GM12801 (cell line): ENCODE measurements around the gene YPEL4.

Source experiments
- TF ChIP-seq, protein P1 (sequence below): IDR thresholded peaks from one replicate; pipeline ENCODE4 v1.5.1; 2011; ENCODE audit warnings: control low read depth; ENCODE audit not compliant: insufficient read length; ENCODE audit errors: extremely low read depth

The YPEL4 gene

DNA sequence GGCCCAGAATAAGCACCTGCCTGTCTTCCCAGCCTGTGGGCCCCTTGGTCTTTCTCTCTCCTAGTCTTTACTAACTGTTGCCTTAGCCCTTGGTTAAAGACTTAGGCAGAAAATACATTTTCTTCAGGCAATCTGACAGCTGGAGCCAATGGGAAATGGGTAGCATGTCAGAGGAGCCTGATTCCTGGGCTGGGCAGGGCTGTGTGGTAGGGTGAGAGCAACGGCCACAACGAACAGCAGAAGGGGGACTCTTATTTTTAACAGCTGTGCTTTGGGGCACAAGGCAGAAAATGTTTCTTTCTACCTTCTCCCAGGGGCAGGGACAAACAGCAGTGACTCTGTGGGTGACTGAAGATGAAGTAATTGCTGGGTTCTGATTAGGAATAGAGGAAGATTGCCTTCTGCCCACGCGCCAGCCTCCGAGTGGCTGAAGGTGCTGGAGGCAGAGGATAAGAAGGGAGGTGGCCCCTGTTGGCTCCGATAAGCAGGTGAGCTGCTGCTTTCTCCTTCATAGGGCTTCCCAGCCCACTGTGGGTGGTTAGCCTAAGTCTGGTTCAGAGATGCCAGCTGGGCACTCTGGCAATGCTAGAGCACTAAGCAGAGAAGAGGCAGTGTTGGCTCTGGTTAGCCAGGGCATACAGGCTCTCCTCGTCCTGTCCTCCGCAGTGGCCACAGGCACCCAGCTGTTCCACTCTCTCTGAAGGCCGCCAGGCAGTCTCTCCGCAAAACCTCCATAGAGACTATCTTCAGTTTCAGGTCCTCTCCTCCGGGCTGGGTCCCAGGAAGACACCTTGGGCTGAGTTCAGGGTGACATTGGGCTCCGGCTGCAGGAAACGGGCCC lies 1.5 kb downstream of the YPEL4 start:
- TF ChIP-seq, protein P1, sequence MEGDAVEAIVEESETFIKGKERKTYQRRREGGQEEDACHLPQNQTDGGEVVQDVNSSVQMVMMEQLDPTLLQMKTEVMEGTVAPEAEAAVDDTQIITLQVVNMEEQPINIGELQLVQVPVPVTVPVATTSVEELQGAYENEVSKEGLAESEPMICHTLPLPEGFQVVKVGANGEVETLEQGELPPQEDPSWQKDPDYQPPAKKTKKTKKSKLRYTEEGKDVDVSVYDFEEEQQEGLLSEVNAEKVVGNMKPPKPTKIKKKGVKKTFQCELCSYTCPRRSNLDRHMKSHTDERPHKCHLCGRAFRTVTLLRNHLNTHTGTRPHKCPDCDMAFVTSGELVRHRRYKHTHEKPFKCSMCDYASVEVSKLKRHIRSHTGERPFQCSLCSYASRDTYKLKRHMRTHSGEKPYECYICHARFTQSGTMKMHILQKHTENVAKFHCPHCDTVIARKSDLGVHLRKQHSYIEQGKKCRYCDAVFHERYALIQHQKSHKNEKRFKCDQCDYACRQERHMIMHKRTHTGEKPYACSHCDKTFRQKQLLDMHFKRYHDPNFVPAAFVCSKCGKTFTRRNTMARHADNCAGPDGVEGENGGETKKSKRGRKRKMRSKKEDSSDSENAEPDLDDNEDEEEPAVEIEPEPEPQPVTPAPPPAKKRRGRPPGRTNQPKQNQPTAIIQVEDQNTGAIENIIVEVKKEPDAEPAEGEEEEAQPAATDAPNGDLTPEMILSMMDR, result no peak

DNA sequence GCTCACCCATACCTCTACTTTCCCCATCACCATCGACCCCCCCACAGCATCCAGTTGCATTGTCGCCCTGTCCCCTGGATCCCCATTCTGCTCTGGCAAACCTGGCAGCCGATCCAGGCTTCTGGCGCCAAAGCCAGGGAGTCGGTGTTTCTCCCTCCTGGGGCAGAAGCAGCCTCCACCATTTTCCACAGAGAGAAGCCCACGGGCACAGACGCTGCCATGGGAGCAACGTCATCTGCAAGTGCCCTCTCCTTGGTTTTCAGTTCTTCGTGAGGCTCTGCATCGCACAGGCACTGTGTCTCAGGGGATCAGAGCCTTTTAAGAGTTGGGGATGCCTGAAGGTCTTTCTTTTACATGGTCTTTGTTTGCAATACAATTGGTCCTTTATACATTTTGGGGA lies 2.3 kb downstream of the YPEL4 start:
- TF ChIP-seq, protein P1, result no peak

DNA sequence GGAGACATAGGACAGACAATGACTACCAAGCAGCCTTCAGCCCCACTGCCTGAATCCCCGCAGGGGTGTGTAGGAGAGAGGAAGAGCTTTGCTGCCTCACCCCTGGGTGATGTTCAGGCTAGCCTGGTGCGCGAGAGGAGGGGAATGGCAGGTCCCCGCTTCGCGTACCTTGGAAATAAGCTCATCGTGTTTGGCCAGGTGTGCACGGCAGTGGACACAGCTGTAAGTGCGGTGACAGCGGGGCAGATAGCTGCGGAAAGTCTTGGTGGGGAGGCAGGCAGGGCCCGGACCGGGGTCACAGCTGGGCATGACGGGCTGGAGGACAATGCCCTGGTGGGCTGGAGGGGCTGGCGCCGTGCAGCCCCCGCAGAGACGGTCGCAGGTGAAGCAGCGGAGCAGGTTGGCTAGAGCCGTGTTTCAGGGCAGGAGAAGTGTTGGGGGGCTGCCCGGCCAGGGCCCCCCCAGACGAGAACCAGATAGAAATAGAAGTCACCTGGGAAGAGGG lies 2.9 kb downstream of the YPEL4 start:
- TF ChIP-seq, protein P1, result no peak

DNA sequence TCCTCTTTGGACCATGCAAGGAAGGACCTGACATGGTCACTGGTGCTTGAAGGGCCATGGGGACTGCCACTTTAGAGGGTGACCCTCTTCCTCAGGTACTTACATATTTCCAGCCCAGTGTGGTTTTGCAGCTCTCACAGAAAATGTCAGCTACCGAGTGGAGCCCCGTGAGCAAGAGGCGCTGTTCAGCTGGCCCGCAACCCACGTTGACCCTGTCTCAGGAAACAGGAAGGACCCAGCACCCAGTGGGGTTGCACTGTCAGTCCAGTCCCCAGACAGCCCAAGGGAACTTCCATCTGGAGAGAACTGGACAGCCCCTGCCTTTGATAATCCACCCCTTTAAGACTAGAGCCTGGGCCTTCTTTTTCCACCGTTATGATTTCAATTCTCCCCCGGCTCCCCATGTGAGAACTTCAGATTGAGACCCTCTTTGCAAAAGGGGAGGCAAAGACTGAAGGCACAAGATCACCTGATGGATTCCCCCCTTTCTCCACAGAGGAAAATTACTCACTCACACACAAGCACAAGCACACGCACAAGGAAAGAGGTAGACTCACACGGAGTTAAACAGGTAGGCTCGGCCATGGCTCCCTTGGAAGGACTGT lies 3.4 kb downstream of the YPEL4 start:
- TF ChIP-seq, protein P1, result no peak

- TF ChIP-seq, protein P1, result no peak
Observed at GRCh38 chr11:57645689-57646085, 4.0 kb downstream of the YPEL4 start.

DNA sequence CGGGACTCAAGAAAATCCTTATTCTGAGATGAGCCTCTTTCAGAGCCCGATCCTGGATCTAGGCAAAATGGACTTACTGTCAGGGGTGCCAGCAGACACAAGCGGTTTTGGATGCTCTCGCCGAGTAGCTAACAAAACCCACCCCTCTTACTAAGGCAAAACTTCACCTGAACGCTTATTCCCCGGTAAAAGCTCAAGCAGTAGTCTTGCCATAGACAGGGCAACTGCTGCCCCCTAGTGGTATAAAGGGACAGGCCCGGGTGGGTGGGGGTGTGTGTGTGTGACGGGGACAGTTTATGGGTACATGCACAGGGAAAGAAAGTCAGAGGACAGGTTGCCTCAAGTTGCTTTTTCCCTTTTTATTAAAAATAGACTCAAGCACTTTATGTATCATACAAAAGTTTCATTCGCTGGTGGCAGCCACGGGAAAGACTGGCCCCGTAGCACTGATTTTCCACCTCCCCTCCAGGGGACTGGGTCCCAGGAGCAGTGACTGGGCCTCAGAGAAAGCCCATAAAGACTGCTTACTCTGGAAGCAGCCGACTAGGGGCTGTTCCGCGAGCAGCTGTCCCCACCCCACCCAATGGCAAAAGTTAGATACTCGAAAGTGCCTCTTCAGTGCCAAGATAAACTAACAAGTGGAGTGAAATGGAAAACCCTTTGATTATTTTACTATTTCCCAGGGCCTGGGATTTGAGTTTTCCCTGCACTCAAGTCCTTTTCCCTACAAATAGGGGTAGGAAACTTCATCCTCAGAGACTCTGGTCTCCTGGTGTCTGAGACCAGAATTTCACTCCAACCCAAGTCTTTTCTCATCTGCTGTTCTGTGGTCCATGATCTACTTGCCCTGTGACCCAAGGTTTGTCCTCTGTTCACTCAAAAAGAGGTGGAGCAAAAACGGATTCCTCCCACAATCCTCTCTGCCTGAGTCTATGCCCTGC lies 4.7 kb downstream of the YPEL4 start:
- TF ChIP-seq, protein P1, result peak; percentile 53

- TF ChIP-seq, protein P1, result no peak
Observed at GRCh38 chr11:57643802-57644201, 5.9 kb downstream of the YPEL4 start.
